Right renal cortex interstitium (tissue), 3 donors: ENCODE data around the gene CDK3. TPM values are rescaled to one million over a fixed set of nuclear protein-coding genes. Genes with fewer than 3 reads are reported as not detected.
A peak's percentile ranks its signal among the peaks of the same experiment; 100 is the strongest.
"Not testable (repeated sequence)": the region's sequence is repeated elsewhere in the genome, so short reads cannot be mapped to it uniquely, and the experiment has no call there.

Experiments used
- DNase-seq, 3 donors: peaks; one replicate each; pipeline ENCODE4 v3.0.0-alpha.2; 2013; ENCODE audit warnings: low read depth in 3 of 3, low spot score in 2 of 3
- polyA plus RNA-seq, 3 donors: library from polyadenylated mRNA; unstranded; fragments of 120-200 nt; gene quantifications; one replicate each; pipeline ENCODE4 v1.2.1, GENCODE V29; 2013; ENCODE audit not compliant: insufficient read length in 3 of 3

CDK3 gene
- polyA plus RNA-seq, result 10 to 100 TPM in 2 of 3 donors, 1 to 10 TPM in 1; 9.7 to 12.8 (median 10.8) TPM

- DNase-seq, result no peak
Observed at GRCh38 chr17:76000755-76001521, at the start of gene CDK3. Gene CDK3, plus strand, starts transcription at chr17:76000855. Its CDS starts 571 bp downstream, at chr17:76001426.

- no peak for DNase-seq
Observed at GRCh38 chr17:75950855-75951554, 49.6 kb upstream of the CDK3 start.

GRCh38 chr17:75959051-75959838, 41.4 kb upstream of the CDK3 start:
- DNase-seq, result no peak

GRCh38 chr17:75959839-75960511, 40.7 kb upstream of the CDK3 start:
- no peak for DNase-seq

GRCh38 chr17:75965468-75965867, 35.2 kb upstream of the CDK3 start:
- no peak for DNase-seq

- DNase-seq, result not testable (repeated sequence)
Observed at GRCh38 chr17:75969044-75969443, 31.6 kb upstream of the CDK3 start.

GRCh38 chr17:75970011-75970523, 30.6 kb upstream of the CDK3 start:
- no peak for DNase-seq

- DNase-seq, result no peak
Observed at GRCh38 chr17:75970626-75971025, 30.0 kb upstream of the CDK3 start.

- DNase-seq, result not testable (repeated sequence)
Observed at GRCh38 chr17:75975187-75975586, 25.5 kb upstream of the CDK3 start.

GRCh38 chr17:75975757-75976174, 24.9 kb upstream of the CDK3 start:
- no peak for DNase-seq

- DNase-seq, result no peak
Observed at GRCh38 chr17:75976175-75976848, 24.3 kb upstream of the CDK3 start.

GRCh38 chr17:75978938-75979704, 21.5 kb upstream of the CDK3 start, which contains the start of the genes ACOX1 and TEN1:
Gene ACOX1, minus strand, starts transcription at chr17:75979166. Its CDS starts 93 bp downstream, at chr17:75979073.
Gene TEN1, plus strand, starts transcription at chr17:75979240. Its CDS starts 6,953 bp downstream, at chr17:75986193.
- DNase-seq, result peak; percentile 93 to 96 (median 94)

- no peak for DNase-seq
Observed at GRCh38 chr17:75979705-75980187, 20.9 kb upstream of the CDK3 start.

GRCh38 chr17:75980188-75981018, 20.3 kb upstream of the CDK3 start:
- no peak for DNase-seq

GRCh38 chr17:75981019-75981615, 19.5 kb upstream of the CDK3 start:
- DNase-seq, result no peak

GRCh38 chr17:75983501-75984181, 17.0 kb upstream of the CDK3 start:
- no peak for DNase-seq

- no peak for DNase-seq
Observed at GRCh38 chr17:75985986-75986385, 14.7 kb upstream of the CDK3 start.
